ENCODE measurements around the gene XXYLT1. TPM values are rescaled to one million over a fixed set of nuclear protein-coding genes. Genes with fewer than 3 reads are reported as not detected.

The XXYLT1 gene
- total and polyA plus RNA-seq, 10 of the 15 experiments (the other 5 are each of a cell fraction or from before 2014, with no cell fraction given), result 1.2 to 14.2 (median 9.3) TPM

DNA sequence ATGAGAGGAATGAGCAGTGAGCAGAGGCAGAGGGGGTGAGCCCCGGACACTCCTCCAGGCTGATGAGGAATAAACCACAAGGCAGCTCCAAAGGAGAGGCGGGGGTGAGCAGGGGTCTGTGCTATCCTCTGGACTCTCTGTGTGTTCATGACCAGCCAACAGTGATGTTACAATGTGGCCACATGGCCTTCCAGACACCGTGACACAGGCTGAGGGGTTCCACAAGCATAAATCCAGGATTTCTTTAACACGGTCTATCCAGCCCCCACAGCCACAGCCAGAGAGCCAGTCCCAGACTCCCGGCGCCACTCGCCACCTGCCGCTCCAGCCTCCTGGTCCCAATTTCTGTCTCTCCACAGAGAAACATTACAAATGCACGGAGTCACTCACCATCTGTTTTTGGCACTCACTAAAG is 24.4 kb downstream of the XXYLT1 start:
- H3K79me2 ChIP-seq (ENCODE audit: control insufficient read depth, insufficient read depth, low read length), result peaks cover under 1% of the 10 kb centered on the region; the same call in 1 of the 2 replicates
- ChIA-PET POLR2A (interaction anchor here (0.6 kb wide), 1 partner anchor 85 kb away, joined by 3 read pairs; no protein-coding TSS in a partner anchor), SMC1A (ENCODE audit: uncharacterized antibody, unreplicated experiment) (no interaction called here), RAD21 (ENCODE audit: unreplicated experiment) (no interaction called here), CTCF (no interaction called here)
- WGBS (ENCODE audit: insufficient coverage, insufficient replicate concordance, low lambda C conversion rate, missing lambda C conversion rate), result 96% methylated on average over 9 of the region's 9 CpGs
- ATAC-seq (no peak), DNase-seq (ENCODE audit: low read depth, low spot score) (no peak), FAIRE-seq (no peak)
- H3K4me2 ChIP-seq (ENCODE audit: control insufficient read depth, insufficient read depth), result no peak overlapping the region
- no peaks in the 10 kb centered on the region for H3K27me3 ChIP-seq (replicated peaks in 1 of 2; ENCODE audit: control insufficient read depth in 2 of 2, insufficient read depth in 2 of 2, low read length in 1 of 2)
- H4K20me1 ChIP-seq (ENCODE audit: control insufficient read depth, insufficient read depth), result no peaks in the 10 kb centered on the region
- no peak overlapping the region for H3K9ac ChIP-seq (ENCODE audit: control insufficient read depth, insufficient read depth, low read length)
- no peak overlapping the region for H2AFZ ChIP-seq (ENCODE audit: control insufficient read depth, low read depth, low read length)
- in situ Hi-C loops (cut with MboI), result no loop called here
- H3K27ac ChIP-seq (ENCODE audit: control insufficient read depth, insufficient read depth), result no peak overlapping the region
- BruUV-seq (replicated peaks), result no TSS peak
- no peak for TF ChIP-seq NFYA (IDR thresholded peaks at IDR 0.05; ENCODE audit: borderline replicate concordance, low read depth, low read length)
- TF ChIP-seq MXI1 (IDR thresholded peaks at IDR 0.05; ENCODE audit: low read depth, low read length), result no peak
- TF ChIP-seq IKZF1 (conservative IDR thresholded peaks at IDR 0.05), result no peak
- TF ChIP-seq EED (IDR thresholded peaks at IDR 0.05; ENCODE audit: low read depth), result no peak
- TF ChIP-seq HDAC6 (IDR thresholded peaks at IDR 0.05; ENCODE audit: unreplicated experiment), result no peak
- no peak for TF ChIP-seq YY1 (IDR thresholded peaks at IDR 0.05; ENCODE audit: low read depth, low read length)
- TF ChIP-seq CHD2 (IDR thresholded peaks at IDR 0.05; ENCODE audit: borderline replicate concordance, low read depth, low read length), result no peak
- H3K9me3 ChIP-seq (replicated peaks; ENCODE audit: control insufficient read depth, insufficient read depth, low read length), result no peaks in the 10 kb centered on the region
- intact Hi-C loops (cut with micrococcal nuclease; ENCODE audit: unreplicated experiment), result no loop called here
- H3K4me1 ChIP-seq (ENCODE audit: control insufficient read depth, insufficient read depth, low read length), result peaks cover 12% of the 10 kb centered on the region
- no peak overlapping the region for H3K4me3 ChIP-seq
- H3K36me3 ChIP-seq (ENCODE audit: control insufficient read depth in 2 of 2, insufficient read depth in 2 of 2, low read length in 1 of 2), result no peaks in the 10 kb centered on the region

- TF ChIP-seq BMI1 (IDR thresholded peaks at IDR 0.05; ENCODE audit: borderline replicate concordance) (no peak), ZBTB33 (IDR thresholded peaks at IDR 0.05) (no peak), JUND (IDR thresholded peaks at IDR 0.05; ENCODE audit: low read depth, low read length) (no peak)
- no peak for DNase-seq (ENCODE audit: low read depth, low spot score)
- 97% methylated on average over 13 of the region's 16 CpGs for WGBS (ENCODE audit: insufficient coverage, insufficient replicate concordance, low lambda C conversion rate, missing lambda C conversion rate)
- ChIA-PET CTCF (no interaction called here), POLR2A (no interaction called here), SMC1A (ENCODE audit: uncharacterized antibody, unreplicated experiment) (no interaction called here), RAD21 (ENCODE audit: unreplicated experiment) (no interaction called here)
- Histone ChIP-seq H3K36me3 (ENCODE audit: control insufficient read depth in 2 of 2, insufficient read depth in 2 of 2, low read length in 1 of 2) (no peaks in the 10 kb centered on the region), H3K4me3 (no peak overlapping the region), H3K4me2 (ENCODE audit: control insufficient read depth, insufficient read depth) (no peak overlapping the region), H3K4me1 (ENCODE audit: control insufficient read depth, insufficient read depth, low read length) (peaks cover 1% of the 10 kb centered on the region; the same call in 1 of the 2 replicates), H3K79me2 (ENCODE audit: control insufficient read depth, insufficient read depth, low read length) (no peaks in the 10 kb centered on the region), H3K27ac (ENCODE audit: control insufficient read depth, insufficient read depth) (no peak overlapping the region), H4K20me1 (ENCODE audit: control insufficient read depth, insufficient read depth) (no peaks in the 10 kb centered on the region), H2AFZ (ENCODE audit: control insufficient read depth, low read depth, low read length) (no peak overlapping the region), H3K9ac (ENCODE audit: control insufficient read depth, insufficient read depth, low read length) (no peak overlapping the region), H3K9me3 (replicated peaks; ENCODE audit: control insufficient read depth, insufficient read depth, low read length) (no peaks in the 10 kb centered on the region), H3K27me3 (replicated peaks in 1 of 2; ENCODE audit: control insufficient read depth in 2 of 2, insufficient read depth in 2 of 2, low read length in 1 of 2) (no peaks in the 10 kb centered on the region)
- in situ Hi-C loops (cut with MboI) (no loop called here), intact Hi-C loops (cut with micrococcal nuclease; ENCODE audit: unreplicated experiment) (no loop called here)
- no peak for FAIRE-seq
- BruUV-seq (replicated peaks), result no TSS peak
- no peak for ATAC-seq
Observed at GRCh38 chr3:195245531-195245951, 25.4 kb downstream of the XXYLT1 start.
